Measurements from ENCODE around the gene CYP4V2. TPM values are rescaled to one million over a fixed set of nuclear protein-coding genes. Genes with fewer than 3 reads are reported as not detected.
A peak's percentile ranks its signal among the peaks of the same experiment; 100 is the strongest.

Gene CYP4V2
- polyA plus RNA-seq, 4 donors: 19.5 to 49.9 (median 25.8) TPM

DNA sequence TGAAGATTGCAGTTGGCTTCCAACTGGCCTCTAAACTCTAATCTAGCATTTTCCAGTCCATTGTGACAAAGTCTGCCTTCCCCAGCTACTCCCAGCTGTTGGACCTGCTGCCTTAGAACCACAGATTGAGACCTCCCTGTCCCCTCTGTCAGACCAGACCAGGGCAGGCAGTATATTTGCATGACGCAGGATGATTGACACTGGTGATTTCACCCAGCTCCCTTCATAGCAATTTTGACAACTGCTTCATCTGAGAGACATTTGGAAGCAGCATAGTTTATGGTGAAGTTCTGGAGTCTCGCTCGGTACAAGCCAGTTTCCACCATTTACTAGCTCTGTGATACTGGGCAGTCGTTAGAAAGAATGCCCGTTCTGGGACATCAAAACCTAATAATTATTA lies 2.5 kb downstream of the CYP4V2 start:
- H3K36me3 ChIP-seq (ENCODE audit: control insufficient read depth in 3 of 3, insufficient read depth in 2 of 3, low read depth in 1 of 3, low read length in 3 of 3): peaks cover 6 to 25% (median 6%) of the 10 kb centered on the region in 3 donors
- no peaks in the 10 kb centered on the region for H3K27me3 ChIP-seq (ENCODE audit: control insufficient read depth in 3 of 3, insufficient read depth in 3 of 3, low read length in 3 of 3)
- DNase-seq (no peak), FAIRE-seq (no peak)
- H3K4me1 ChIP-seq (ENCODE audit: control insufficient read depth in 3 of 3, insufficient read depth in 2 of 3, low read depth in 1 of 3, low read length in 2 of 3): peaks cover 7 to 22% (median 9%) of the 10 kb centered on the region in 3 donors
- 91 to 96% (median 93%) methylated on average over 5 of the region's 5 CpGs for WGBS, 3 donors
- H3K27ac ChIP-seq (ENCODE audit: low read depth in 1 of 3, low read length in 2 of 3): no peak overlapping the region
- peaks cover 0 to 2% of the 10 kb centered on the region in 2 donors for H3K9me3 ChIP-seq (ENCODE audit: control insufficient read depth in 2 of 2, insufficient read depth in 1 of 2, low read depth in 1 of 2, low read length in 1 of 2)
- no peak overlapping the region for H3K4me3 ChIP-seq (ENCODE audit: low read depth in 1 of 3, low read length in 3 of 3)

DNA sequence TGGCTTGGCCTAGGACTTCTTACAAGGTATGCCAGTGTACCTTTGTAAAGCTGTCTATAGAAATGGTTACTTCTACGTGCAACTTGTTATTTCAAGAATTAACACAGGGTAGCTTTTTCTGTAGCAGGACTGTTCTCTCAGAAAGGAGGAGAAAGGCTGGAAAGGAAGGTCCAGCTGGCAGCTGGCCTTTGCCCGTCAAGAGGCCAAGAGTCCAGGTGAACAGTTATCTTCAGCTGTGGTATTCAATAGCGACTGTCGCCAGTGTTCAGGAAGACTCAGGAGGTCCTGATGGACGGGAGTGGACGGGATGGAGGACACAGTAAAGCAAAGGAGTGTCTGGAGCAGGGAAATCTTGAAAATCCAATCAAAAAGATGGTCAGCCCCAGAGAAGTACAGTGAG lies 4.7 kb downstream of the CYP4V2 start:
- no peak for DNase-seq
- FAIRE-seq: no peak
- 76 to 90% (median 78%) methylated on average over 6 of the region's 6 CpGs for WGBS, 3 donors
- H3K27ac ChIP-seq (ENCODE audit: low read depth in 1 of 3, low read length in 2 of 3): no peak overlapping the region
- peaks cover 0 to 13% (median 6%) of the 10 kb centered on the region in 3 donors for H3K4me1 ChIP-seq (ENCODE audit: control insufficient read depth in 3 of 3, insufficient read depth in 2 of 3, low read depth in 1 of 3, low read length in 2 of 3)
- H3K36me3 ChIP-seq (ENCODE audit: control insufficient read depth in 3 of 3, insufficient read depth in 2 of 3, low read depth in 1 of 3, low read length in 3 of 3): peaks cover 6 to 27% (median 8%) of the 10 kb centered on the region in 3 donors
- peaks cover 0 to 2% of the 10 kb centered on the region in 2 donors for H3K9me3 ChIP-seq (ENCODE audit: control insufficient read depth in 2 of 2, insufficient read depth in 1 of 2, low read depth in 1 of 2, low read length in 1 of 2)
- H3K27me3 ChIP-seq (ENCODE audit: control insufficient read depth in 3 of 3, insufficient read depth in 3 of 3, low read length in 3 of 3): no peaks in the 10 kb centered on the region
- H3K4me3 ChIP-seq (ENCODE audit: low read depth in 1 of 3, low read length in 3 of 3): no peak overlapping the region

DNA sequence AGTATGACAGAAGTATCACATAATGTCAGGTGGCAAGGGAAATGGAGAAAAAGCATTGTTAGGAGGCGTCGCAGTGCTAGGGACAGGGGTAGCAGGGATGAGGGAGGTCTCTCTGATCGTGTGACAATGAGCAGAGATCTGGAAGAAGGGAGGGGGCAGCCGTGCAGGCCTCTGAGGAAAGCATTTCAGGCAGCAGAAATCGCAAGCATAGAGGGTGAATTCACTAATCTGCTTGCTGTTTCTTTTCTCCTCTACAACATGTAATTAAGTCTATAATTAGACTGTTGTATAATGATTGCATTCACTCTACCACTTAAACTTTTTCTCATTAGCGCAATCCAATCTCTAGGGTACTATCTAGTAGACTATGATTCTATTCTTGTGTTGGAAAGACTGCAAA lies 9.1 kb downstream of the CYP4V2 start:
- WGBS, 3 donors: 80 to 89% (median 87%) methylated on average over 6 of the region's 6 CpGs
- no peak for FAIRE-seq

DNA sequence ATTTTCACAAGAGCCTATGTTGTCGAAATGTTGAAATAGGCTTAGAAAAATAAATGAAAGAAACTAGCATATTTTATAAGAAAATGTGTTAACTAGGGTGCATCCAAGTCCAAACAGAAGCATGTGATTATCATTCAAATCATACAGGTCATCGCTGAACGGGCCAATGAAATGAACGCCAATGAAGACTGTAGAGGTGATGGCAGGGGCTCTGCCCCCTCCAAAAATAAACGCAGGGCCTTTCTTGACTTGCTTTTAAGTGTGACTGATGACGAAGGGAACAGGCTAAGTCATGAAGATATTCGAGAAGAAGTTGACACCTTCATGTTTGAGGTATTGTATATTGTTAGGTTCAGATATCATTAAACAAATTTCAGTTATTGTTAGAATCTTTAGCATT lies 9.6 kb downstream of the CYP4V2 start:
- DNase-seq (no peak), FAIRE-seq (no peak)
- no peaks in the 10 kb centered on the region for H3K27me3 ChIP-seq (ENCODE audit: control insufficient read depth in 3 of 3, insufficient read depth in 3 of 3, low read length in 3 of 3)
- 80 to 94% (median 91%) methylated on average over 7 of the region's 7 CpGs for WGBS, 3 donors
- H3K36me3 ChIP-seq (ENCODE audit: control insufficient read depth in 3 of 3, insufficient read depth in 2 of 3, low read depth in 1 of 3, low read length in 3 of 3): peaks cover 4 to 30% (median 6%) of the 10 kb centered on the region in 3 donors
- H3K4me1 ChIP-seq (ENCODE audit: control insufficient read depth in 3 of 3, insufficient read depth in 2 of 3, low read depth in 1 of 3, low read length in 2 of 3): peaks cover 0 to 21% (median 2%) of the 10 kb centered on the region in 3 donors
- H3K4me3 ChIP-seq (ENCODE audit: low read depth in 1 of 3, low read length in 3 of 3): no peak overlapping the region
- H3K9me3 ChIP-seq (ENCODE audit: control insufficient read depth in 2 of 2, insufficient read depth in 1 of 2, low read depth in 1 of 2, low read length in 1 of 2): peaks cover 0 to 10% of the 10 kb centered on the region in 2 donors
- no peak overlapping the region for H3K27ac ChIP-seq (ENCODE audit: low read depth in 1 of 3, low read length in 2 of 3)

More for the DNA sequence above, 9.1 kb downstream of the CYP4V2 start:
- no peak overlapping the region for H3K27ac ChIP-seq (ENCODE audit: low read depth in 1 of 3, low read length in 2 of 3)
- no peak for DNase-seq
- H3K4me1 ChIP-seq (ENCODE audit: control insufficient read depth in 3 of 3, insufficient read depth in 2 of 3, low read depth in 1 of 3, low read length in 2 of 3): peaks cover 0 to 16% (median 2%) of the 10 kb centered on the region in 3 donors
- no peaks in the 10 kb centered on the region for H3K27me3 ChIP-seq (ENCODE audit: control insufficient read depth in 3 of 3, insufficient read depth in 3 of 3, low read length in 3 of 3)
- peaks cover 0 to 5% of the 10 kb centered on the region in 2 donors for H3K9me3 ChIP-seq (ENCODE audit: control insufficient read depth in 2 of 2, insufficient read depth in 1 of 2, low read depth in 1 of 2, low read length in 1 of 2)
- H3K4me3 ChIP-seq (ENCODE audit: low read depth in 1 of 3, low read length in 3 of 3): no peak overlapping the region
- H3K36me3 ChIP-seq (ENCODE audit: control insufficient read depth in 3 of 3, insufficient read depth in 2 of 3, low read depth in 1 of 3, low read length in 3 of 3): peaks cover 4 to 27% (median 6%) of the 10 kb centered on the region in 3 donors

DNA sequence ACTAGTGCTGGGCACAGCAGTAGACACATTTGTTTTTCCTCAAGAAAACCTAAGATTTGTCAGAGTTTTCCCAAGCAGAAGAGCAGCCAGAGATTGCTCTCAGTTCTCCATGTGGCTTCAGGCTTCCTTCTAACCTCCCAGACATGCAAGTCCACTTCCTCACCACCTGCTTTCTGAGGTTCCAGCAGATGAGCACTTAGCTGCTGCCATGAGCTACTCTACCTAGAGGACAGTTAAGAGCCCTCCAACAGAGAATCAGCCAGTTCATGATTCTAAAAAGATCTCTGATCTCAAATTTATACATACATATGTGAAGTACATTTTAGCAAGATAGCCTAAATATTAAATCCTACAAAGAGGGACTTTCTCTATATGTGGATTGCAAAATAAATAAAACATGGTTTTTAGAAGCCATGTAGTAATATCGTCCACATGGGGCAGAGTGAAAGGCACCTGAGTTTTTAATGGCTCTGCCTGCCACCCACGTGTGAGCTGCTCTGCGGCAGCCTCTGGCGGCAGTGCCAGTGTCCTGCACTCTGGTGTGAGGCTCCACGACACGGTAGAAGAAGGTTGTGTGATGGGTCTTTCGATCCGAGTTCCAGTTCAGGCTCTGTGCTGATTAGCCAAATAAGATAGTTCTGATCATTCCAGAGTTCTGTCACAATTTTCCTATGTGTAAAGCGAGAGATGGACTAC lies 10.3 kb downstream of the CYP4V2 start:
- H3K27me3 ChIP-seq (ENCODE audit: control insufficient read depth in 3 of 3, insufficient read depth in 3 of 3, low read length in 3 of 3): no peaks in the 10 kb centered on the region
- no peak for FAIRE-seq
- H3K4me3 ChIP-seq (ENCODE audit: low read depth in 1 of 3, low read length in 3 of 3): no peak overlapping the region
- 26 to 40% (median 30%) methylated on average over 9 of the region's 9 CpGs for WGBS, 3 donors
- H3K36me3 ChIP-seq (ENCODE audit: control insufficient read depth in 3 of 3, insufficient read depth in 2 of 3, low read depth in 1 of 3, low read length in 3 of 3): peaks cover 2 to 27% (median 6%) of the 10 kb centered on the region in 3 donors
- peak; percentile 67 to 73 for DNase-seq
- H3K27ac ChIP-seq (ENCODE audit: low read depth in 1 of 3, low read length in 2 of 3): peak overlapping the region in 1 of 3 donors; percentile 38
- H3K4me1 ChIP-seq (ENCODE audit: control insufficient read depth in 3 of 3, insufficient read depth in 2 of 3, low read depth in 1 of 3, low read length in 2 of 3): peaks cover 0 to 21% (median 2%) of the 10 kb centered on the region in 3 donors
- peaks cover 0 to 10% of the 10 kb centered on the region in 2 donors for H3K9me3 ChIP-seq (ENCODE audit: control insufficient read depth in 2 of 2, insufficient read depth in 1 of 2, low read depth in 1 of 2, low read length in 1 of 2)

DNA sequence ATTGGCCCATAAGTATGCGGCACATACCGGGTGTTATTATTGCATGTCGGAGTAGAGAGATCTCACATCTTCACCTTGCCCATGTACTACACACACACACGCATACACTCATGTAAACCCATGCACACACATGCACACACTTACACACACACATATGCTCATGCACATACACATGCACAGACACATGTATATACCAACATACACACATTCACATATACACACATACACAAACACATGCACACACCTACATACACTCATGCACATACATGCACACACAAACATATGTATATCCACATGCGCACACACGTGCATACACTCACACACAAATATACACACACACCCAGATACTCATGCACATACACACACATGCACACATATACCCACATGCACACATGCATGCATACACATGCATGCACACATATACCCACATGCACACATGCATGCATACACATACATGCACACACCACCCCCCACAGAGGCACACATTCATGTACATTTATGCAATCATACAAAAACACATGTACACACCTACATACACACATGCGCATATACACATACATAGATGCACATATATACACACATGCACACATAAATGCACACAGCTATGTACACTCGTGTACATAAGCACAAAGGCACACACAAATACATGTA lies 11.2 kb downstream of the CYP4V2 start:
- 87 to 92% (median 91%) methylated on average over 8 of the region's 8 CpGs for WGBS, 3 donors
- Histone ChIP-seq H3K4me1 (ENCODE audit: control insufficient read depth in 3 of 3, insufficient read depth in 2 of 3, low read depth in 1 of 3, low read length in 2 of 3) (peaks cover 0 to 21% (median 2%) of the 10 kb centered on the region in 3 donors), H3K27me3 (ENCODE audit: control insufficient read depth in 3 of 3, insufficient read depth in 3 of 3, low read length in 3 of 3) (no peaks in the 10 kb centered on the region), H3K9me3 (ENCODE audit: control insufficient read depth in 2 of 2, insufficient read depth in 1 of 2, low read depth in 1 of 2, low read length in 1 of 2) (peaks cover 0 to 10% of the 10 kb centered on the region in 2 donors), H3K4me3 (ENCODE audit: low read depth in 1 of 3, low read length in 3 of 3) (no peak overlapping the region), H3K36me3 (ENCODE audit: control insufficient read depth in 3 of 3, insufficient read depth in 2 of 3, low read depth in 1 of 3, low read length in 3 of 3) (peaks cover 2 to 26% (median 6%) of the 10 kb centered on the region in 3 donors), H3K27ac (ENCODE audit: low read depth in 1 of 3, low read length in 2 of 3) (peak overlapping the region in 1 of 3 donors; percentile 35)
- FAIRE-seq (no peak), DNase-seq (no peak)

DNA sequence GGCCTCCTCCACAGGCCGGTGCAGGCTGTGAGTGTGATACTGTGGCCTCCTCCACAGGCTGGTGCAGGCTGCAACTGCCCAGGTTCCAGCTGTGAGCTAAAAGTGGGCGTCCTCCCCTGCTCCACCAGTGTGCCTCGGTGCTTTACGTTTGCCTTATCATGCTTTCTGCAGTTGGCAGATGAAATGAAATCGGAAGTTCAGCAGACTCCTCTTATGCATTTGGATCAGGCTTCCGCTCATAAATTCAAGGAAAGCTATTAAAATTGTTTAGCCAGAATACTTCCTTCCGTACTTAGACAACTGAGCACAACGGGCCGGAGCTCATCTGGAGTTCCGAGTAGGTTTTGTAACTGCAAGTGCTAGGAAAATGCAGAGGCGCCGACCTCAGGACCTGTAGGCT lies 12.0 kb downstream of the CYP4V2 start:
- 55 to 60% (median 58%) methylated on average over 12 of the region's 12 CpGs for WGBS, 3 donors
- no peak overlapping the region for H3K4me3 ChIP-seq (ENCODE audit: low read depth in 1 of 3, low read length in 3 of 3)

DNA sequence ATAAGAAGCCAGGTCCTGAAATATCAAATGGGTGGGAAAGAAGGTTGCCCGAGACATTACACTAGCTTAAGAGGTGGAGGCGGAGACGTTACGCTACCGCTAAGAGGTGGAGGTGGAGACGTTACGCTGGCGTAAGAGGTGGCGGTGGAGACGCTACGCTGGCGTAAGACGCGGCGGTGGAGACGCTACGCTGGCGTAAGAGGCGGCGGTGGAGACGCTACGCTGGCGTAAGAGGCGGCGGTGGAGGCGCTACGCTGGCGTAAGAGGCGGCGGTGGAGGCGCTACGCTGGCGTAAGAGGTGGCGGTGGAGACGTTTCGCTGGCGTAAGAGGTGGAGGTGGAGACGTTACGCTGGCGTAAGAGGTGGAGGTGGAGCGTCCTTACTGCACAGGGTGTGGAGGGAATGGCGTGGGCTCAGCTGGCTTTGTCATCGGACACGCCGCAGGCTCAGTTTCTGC lies 12.8 kb downstream of the CYP4V2 start:
- peaks cover 0 to 28% (median 8%) of the 10 kb centered on the region in 3 donors for H3K36me3 ChIP-seq (ENCODE audit: control insufficient read depth in 3 of 3, insufficient read depth in 2 of 3, low read depth in 1 of 3, low read length in 3 of 3)
- DNase-seq (peak in 1 of 2 donors; percentile 66), FAIRE-seq (no peak)
- peaks cover 0 to 21% (median 2%) of the 10 kb centered on the region in 3 donors for H3K4me1 ChIP-seq (ENCODE audit: control insufficient read depth in 3 of 3, insufficient read depth in 2 of 3, low read depth in 1 of 3, low read length in 2 of 3)
- peak overlapping the region; percentile 48 to 97 (median 76) for H3K27ac ChIP-seq (ENCODE audit: low read depth in 1 of 3, low read length in 2 of 3)
- H3K9me3 ChIP-seq (ENCODE audit: control insufficient read depth in 2 of 2, insufficient read depth in 1 of 2, low read depth in 1 of 2, low read length in 1 of 2): peaks cover 0 to 17% of the 10 kb centered on the region in 2 donors
- H3K4me3 ChIP-seq (ENCODE audit: low read depth in 1 of 3, low read length in 3 of 3): peak overlapping the region in 2 of 3 donors; percentile 13 to 44
- WGBS, 3 donors: 43 to 53% (median 48%) methylated on average over 40 to 45 of the region's 45 CpGs
- H3K27me3 ChIP-seq (ENCODE audit: control insufficient read depth in 3 of 3, insufficient read depth in 3 of 3, low read length in 3 of 3): no peaks in the 10 kb centered on the region

More for the DNA sequence above, 12.0 kb downstream of the CYP4V2 start:
- no peak for DNase-seq
- peak overlapping the region in 2 of 3 donors; percentile 48 to 97 for H3K27ac ChIP-seq (ENCODE audit: low read depth in 1 of 3, low read length in 2 of 3)
- FAIRE-seq: no peak
- peaks cover 2 to 23% (median 2%) of the 10 kb centered on the region in 3 donors for H3K36me3 ChIP-seq (ENCODE audit: control insufficient read depth in 3 of 3, insufficient read depth in 2 of 3, low read depth in 1 of 3, low read length in 3 of 3)
- peaks cover 0 to 21% (median 2%) of the 10 kb centered on the region in 3 donors for H3K4me1 ChIP-seq (ENCODE audit: control insufficient read depth in 3 of 3, insufficient read depth in 2 of 3, low read depth in 1 of 3, low read length in 2 of 3)
- peaks cover 0 to 10% of the 10 kb centered on the region in 2 donors for H3K9me3 ChIP-seq (ENCODE audit: control insufficient read depth in 2 of 2, insufficient read depth in 1 of 2, low read depth in 1 of 2, low read length in 1 of 2)
- no peaks in the 10 kb centered on the region for H3K27me3 ChIP-seq (ENCODE audit: control insufficient read depth in 3 of 3, insufficient read depth in 3 of 3, low read length in 3 of 3)

Data from small intestine (tissue), 7 donors.